AG09319 (cell line): ENCODE results near the gene CGNL1.

Experiments
- DNase-seq: peaks from one replicate; pipeline ENCODE4 v3.0.0-alpha.2; 2010; ENCODE audit warnings: low read depth; ENCODE audit errors: extremely low read depth
- TF ChIP-seq, protein P1 (sequence below): IDR thresholded peaks from 2 replicates; pipeline ENCODE4 v1.5.1; 2011; ENCODE audit warnings: low read depth, mild to moderate bottlenecking, inconsistent platforms, low read length, moderate library complexity

CGNL1 gene

DNA sequence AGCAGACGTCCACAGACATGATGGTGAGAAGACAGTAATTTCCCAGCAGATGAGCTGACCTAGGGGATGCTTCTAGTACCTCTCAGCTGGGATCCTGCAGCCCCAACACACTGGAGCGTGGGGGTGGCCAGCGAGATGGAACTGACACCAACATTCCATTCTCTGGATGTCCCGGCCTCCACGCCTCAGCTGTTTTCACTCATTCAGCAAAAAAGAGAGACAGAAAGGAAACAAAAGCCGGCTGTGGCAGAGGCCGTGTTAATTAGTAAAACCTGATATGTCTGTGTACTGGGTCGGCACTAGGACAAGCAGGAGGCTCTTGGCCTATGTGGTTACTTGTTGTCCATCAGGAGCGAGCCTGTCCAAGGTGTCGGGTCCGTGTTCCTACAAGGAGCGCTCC, 132.8 kb downstream of the CGNL1 start:
- no peak for DNase-seq
- TF ChIP-seq, protein P1, sequence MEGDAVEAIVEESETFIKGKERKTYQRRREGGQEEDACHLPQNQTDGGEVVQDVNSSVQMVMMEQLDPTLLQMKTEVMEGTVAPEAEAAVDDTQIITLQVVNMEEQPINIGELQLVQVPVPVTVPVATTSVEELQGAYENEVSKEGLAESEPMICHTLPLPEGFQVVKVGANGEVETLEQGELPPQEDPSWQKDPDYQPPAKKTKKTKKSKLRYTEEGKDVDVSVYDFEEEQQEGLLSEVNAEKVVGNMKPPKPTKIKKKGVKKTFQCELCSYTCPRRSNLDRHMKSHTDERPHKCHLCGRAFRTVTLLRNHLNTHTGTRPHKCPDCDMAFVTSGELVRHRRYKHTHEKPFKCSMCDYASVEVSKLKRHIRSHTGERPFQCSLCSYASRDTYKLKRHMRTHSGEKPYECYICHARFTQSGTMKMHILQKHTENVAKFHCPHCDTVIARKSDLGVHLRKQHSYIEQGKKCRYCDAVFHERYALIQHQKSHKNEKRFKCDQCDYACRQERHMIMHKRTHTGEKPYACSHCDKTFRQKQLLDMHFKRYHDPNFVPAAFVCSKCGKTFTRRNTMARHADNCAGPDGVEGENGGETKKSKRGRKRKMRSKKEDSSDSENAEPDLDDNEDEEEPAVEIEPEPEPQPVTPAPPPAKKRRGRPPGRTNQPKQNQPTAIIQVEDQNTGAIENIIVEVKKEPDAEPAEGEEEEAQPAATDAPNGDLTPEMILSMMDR = no peak

DNA sequence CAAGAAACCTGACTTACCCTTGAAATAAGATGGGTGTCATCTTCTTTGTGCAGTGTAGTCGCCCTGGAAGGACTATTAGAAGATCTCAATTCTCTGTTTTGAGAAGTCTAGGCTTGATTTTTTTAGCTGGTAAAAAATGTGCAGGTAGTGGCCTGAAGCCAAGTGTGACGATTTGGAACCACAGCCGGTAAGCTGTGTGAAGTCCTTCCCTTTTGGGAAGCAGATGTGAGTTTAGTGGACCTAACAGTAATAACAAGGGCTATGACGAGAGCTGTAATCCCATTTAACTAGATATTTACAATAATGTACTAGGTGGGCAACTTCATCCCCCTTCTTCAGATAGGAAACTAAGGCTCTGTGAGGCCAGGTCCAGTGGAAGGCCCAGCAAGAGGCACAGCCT, 133.7 kb downstream of the CGNL1 start:
- TF ChIP-seq, protein P1 = no peak

DNA sequence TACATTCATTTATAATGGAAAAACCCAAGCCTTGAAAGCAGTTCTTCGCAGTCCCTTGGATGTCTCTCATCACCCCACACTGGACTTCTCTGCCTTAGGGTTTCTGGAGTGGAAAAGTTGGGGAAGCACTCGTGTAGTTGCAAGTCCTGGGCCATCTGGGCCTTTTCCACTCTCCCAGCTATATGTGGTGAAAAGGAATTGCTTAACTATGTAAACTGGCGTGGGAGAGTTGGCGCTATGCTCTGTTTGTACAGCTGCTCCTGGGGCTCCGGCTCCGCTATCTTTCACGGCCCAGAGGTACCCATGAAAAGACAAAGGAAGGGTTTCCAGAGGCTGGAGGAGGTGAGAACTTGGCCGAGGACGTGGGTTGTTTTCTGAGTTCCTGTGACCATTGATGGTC, 134.3 kb downstream of the CGNL1 start:
- no peak for DNase-seq
- TF ChIP-seq, protein P1 = no peak

More for the DNA sequence above, 133.7 kb downstream of the CGNL1 start:
- DNase-seq = no peak

DNA sequence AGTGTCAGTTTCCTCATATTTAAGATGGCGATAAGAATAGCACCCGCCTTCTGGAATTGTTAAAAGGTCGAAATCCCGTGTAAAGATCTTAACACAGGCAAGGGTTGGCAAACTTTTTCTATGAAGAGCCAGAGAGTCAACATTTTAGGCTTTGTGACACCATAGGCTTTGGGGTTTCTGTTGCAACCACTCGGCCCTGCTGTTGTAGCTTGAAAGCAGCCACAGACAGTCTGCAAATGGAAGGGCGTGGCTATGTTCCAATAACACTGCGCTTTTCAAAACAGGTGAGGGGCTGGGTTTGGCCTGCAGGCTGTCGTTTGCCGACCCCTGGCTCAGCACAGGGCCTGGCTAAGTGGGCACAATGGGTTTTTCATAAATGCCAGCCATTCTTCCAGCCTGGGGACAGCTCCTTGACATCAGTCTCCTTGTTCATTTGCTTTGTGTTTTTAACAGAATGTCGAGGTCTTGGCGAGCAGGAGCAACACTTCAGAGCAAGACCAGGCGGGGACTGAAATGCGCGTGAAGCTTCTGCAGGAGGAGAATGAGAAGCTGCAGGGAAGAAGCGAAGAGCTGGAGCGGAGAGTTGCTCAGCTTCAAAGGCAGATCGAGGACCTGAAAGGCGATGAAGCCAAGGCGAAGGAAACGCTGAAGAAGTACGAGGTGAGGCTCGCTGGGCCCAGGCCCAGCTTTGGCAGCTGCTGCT, 140.2 kb downstream of the CGNL1 start:
- no peak for DNase-seq
- TF ChIP-seq, protein P1 = no peak

DNA sequence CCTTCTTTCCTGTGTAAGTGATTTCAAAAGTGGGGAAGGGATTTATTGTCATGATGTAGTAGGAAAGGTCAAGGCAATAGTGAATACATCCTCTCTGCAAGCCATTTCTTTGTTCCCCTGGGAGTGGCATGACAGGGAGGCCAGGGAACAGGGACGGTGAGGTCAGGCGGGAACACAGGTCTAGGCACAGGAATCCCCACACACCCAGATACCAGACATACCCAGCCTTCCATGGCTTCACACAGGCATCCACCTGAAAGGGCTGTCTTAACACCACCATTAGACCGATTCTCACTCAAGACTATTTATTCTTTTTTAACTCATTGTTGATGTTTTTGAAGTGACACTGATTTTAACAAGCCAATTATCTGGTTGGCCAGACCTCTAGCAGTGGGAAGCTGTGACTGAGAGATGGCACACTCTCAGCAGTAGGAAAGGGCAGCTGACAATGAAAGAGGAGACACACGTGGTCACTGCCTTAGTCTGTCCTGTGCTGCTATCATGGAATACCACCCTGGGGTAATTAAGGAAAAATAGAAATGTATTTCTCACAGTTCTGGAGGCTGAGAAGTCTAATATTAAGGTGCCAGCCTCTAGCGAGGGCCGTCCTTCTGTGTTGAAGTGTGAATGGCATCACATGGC, 140.8 kb downstream of the CGNL1 start:
- TF ChIP-seq, protein P1 = no peak
- no peak for DNase-seq

DNA sequence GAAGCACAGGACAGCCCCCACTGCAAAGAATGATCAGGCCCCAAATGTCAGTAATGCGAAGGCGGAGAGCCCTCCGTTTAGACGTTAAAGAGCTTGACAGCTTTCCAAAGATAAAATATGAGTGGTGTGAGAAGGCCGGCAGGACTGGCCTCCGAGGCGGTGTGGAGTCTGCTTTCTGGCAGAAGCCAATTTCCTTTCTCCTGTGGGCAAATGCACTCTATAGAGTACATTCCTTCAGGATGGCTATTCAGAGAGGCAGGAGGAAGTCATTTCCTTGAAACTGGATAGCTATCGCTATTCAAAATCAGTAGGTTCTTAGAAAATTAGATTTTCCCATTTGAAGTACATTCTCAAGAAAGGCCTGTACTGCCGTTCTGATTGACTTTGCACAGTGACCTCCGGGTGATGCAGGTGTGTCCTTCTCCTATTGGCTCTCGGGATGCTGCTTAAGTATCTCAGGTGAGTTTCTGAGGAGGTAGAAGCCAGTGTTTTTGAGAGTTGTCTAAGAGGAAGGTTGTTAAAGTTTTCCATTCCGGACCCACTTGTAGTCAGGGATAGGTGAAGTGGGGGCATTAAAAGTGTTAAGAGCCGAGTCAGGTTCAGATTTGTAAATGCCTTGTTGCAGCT, 142.6 kb downstream of the CGNL1 start:
- TF ChIP-seq, protein P1 = no peak
- no peak for DNase-seq

DNA sequence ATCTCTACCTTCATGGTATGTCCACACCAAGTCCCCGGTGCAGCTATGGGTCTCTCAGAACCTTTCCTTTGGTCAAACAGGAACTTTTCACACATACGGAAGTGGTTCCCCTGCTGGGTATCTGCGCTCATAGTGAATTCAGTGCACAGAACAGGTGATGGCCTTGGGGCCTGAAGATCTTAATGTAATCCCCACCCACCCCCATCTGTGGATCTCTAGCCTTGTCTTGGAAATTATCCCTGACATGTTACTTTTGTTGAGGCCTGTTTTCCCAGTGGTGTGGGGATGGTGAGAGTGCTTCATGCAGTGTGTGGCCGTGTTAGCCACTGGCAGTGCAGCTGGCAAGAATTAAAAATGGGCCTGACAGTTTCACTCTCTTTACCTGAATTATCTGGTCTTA, 143.5 kb downstream of the CGNL1 start:
- DNase-seq = no peak
- TF ChIP-seq, protein P1 = no peak
